Measurements from ENCODE around the gene HBG1.
"Not testable (repeated sequence)": the region's sequence is repeated elsewhere in the genome, so short reads cannot be mapped to it uniquely, and the experiment has no call there.

The HBG1 gene

DNA sequence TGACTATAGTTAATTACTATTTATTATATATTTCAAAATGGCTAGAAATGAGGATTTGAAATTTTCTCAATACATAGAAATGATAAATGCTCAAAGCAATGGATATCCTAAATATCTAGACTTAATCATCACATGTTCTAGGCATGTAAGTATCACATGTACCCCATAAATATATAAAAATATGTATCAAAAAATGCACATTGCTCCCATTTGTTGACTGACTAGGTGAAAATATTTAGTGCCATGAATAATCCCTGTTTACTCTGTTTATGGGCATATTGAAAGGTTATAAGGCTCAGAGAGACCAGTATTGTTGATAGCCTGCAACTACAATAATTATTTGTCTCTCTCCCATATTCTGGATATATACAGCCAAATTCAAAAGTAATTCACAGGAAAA, 17.0 kb upstream of the HBG1 start:
- Histone ChIP-seq H3K9ac (ENCODE audit: low read length) (no peak overlapping the region), H3K4me1 (ENCODE audit: control insufficient read depth, low read depth, low read length) (no peaks in the 10 kb centered on the region), H3K23ac (ENCODE audit: low read length) (no peak overlapping the region), H2BK120ac (ENCODE audit: low read depth, low read length) (no peak overlapping the region), H4K5ac (ENCODE audit: low read length) (no peak overlapping the region), H3K18ac (ENCODE audit: low read length) (no peak overlapping the region), H3K27ac (ENCODE audit: low read depth, low read length) (no peak overlapping the region), H3K79me2 (ENCODE audit: control insufficient read depth, insufficient read depth, low read length) (no peaks in the 10 kb centered on the region), H3K4me2 (ENCODE audit: low read length) (no peak overlapping the region), H4K8ac (ENCODE audit: low read depth, low read length) (no peak overlapping the region), H3K56ac (ENCODE audit: low read length) (no peak overlapping the region), H3K4me3 (ENCODE audit: low read length) (no peak overlapping the region), H3K79me1 (ENCODE audit: low read length) (no peaks in the 10 kb centered on the region), H3K27me3 (ENCODE audit: insufficient read depth, low read length, poor library complexity) (no peaks in the 10 kb centered on the region), H2AK5ac (ENCODE audit: low read length) (no peak overlapping the region), H3K36me3 (ENCODE audit: control insufficient read depth, insufficient read depth, low read length) (no peaks in the 10 kb centered on the region), H2BK15ac (replicated peaks; ENCODE audit: low read depth) (no peak overlapping the region), H2BK5ac (ENCODE audit: low read length) (no peak overlapping the region), H3K4ac (ENCODE audit: low read depth, low read length) (no peak overlapping the region)
- DNase-seq, result no peak

DNA sequence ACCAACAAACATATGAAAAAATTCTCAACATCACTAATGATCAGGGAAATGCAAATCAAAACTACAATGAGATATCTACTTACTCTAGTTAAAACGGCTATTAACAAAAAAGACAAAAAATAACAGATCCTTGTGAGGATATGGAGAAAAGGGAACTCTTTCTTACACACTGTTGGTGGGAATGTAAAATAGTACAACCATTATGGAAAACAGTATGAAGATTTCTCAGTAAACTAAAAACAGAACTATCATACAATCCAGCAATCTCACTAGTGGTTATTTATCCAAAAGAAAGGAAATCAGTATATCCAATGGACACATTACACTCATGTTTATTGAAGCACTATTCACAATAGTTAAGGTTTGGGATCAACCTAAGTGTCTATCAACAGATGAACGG, 16.2 kb upstream of the HBG1 start:
- no peak overlapping the region for H4K5ac ChIP-seq (ENCODE audit: low read length)
- no peak overlapping the region for H3K56ac ChIP-seq (ENCODE audit: low read length)
- H3K27me3 ChIP-seq (ENCODE audit: insufficient read depth, low read length, poor library complexity), result no peaks in the 10 kb centered on the region
- DNase-seq, result no peak
- no peaks in the 10 kb centered on the region for H3K79me1 ChIP-seq (ENCODE audit: low read length)
- H3K23ac ChIP-seq (ENCODE audit: low read length), result no peak overlapping the region
- no peak overlapping the region for H2AK5ac ChIP-seq (ENCODE audit: low read length)
- no peak overlapping the region for H2BK5ac ChIP-seq (ENCODE audit: low read length)
- no peak overlapping the region for H2BK15ac ChIP-seq (replicated peaks; ENCODE audit: low read depth)
- H3K36me3 ChIP-seq (ENCODE audit: control insufficient read depth, insufficient read depth, low read length), result no peaks in the 10 kb centered on the region
- no peak overlapping the region for H3K4ac ChIP-seq (ENCODE audit: low read depth, low read length)
- no peak overlapping the region for H3K18ac ChIP-seq (ENCODE audit: low read length)
- no peak overlapping the region for H2BK120ac ChIP-seq (ENCODE audit: low read depth, low read length)
- WGBS (ENCODE audit: extremely low coverage, insufficient coverage, low lambda C conversion rate), result no CpG with 5 or more reads among the region's 2 CpGs
- H3K79me2 ChIP-seq (ENCODE audit: control insufficient read depth, insufficient read depth, low read length), result no peaks in the 10 kb centered on the region
- H3K27ac ChIP-seq (ENCODE audit: low read depth, low read length), result no peak overlapping the region
- no peak overlapping the region for H3K4me3 ChIP-seq (ENCODE audit: low read length)
- H4K8ac ChIP-seq (ENCODE audit: low read depth, low read length), result no peak overlapping the region
- no peak overlapping the region for H3K9ac ChIP-seq (ENCODE audit: low read length)
- no peaks in the 10 kb centered on the region for H3K4me1 ChIP-seq (ENCODE audit: control insufficient read depth, low read depth, low read length)
- H3K4me2 ChIP-seq (ENCODE audit: low read length), result no peak overlapping the region

DNA sequence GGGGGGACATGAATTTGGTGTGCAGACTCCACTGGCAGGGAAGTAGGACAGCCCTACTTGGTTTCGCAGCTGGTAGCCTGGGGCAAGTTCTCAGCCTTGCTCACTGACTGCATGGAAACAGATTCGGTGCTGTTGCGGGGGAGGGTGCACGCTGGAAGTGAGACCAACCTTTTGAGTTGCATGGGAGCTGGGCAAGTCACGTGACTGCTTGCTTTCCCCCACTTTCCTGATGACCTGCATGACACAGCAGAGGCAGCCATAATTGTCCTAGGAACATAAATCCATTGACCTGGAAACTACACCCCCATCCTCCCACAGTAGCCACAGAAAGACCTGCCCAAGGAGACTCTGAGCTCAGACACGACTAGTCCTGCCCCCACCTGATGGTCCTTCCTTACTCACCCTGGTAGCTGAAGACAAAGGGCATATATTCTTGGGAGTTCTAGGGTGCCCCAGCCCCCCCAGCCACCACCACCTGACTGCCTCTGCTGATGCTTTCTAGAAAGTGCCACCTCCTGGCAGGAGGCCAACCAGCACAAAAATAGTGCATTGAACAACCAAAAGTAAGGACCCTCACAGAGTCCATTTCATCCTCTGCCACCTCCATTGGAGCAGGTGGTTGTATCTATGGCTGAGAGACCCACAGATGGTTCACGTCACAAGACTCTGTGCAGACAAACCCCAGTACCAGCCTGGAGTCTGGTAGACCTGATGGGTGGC, 9.0 kb upstream of the HBG1 start:
- H3K27ac ChIP-seq (ENCODE audit: low read depth, low read length), result no peak overlapping the region
- H3K79me2 ChIP-seq (ENCODE audit: control insufficient read depth, insufficient read depth, low read length), result no peaks in the 10 kb centered on the region
- H3K79me1 ChIP-seq (ENCODE audit: low read length), result no peaks in the 10 kb centered on the region
- H3K4me2 ChIP-seq (ENCODE audit: low read length), result no peak overlapping the region
- no peak overlapping the region for H3K23ac ChIP-seq (ENCODE audit: low read length)
- H3K56ac ChIP-seq (ENCODE audit: low read length), result no peak overlapping the region
- H2BK5ac ChIP-seq (ENCODE audit: low read length), result no peak overlapping the region
- H3K4ac ChIP-seq (ENCODE audit: low read depth, low read length), result no peak overlapping the region
- no peaks in the 10 kb centered on the region for H3K4me1 ChIP-seq (ENCODE audit: control insufficient read depth, low read depth, low read length)
- peak overlapping the region; percentile 39 for H3K18ac ChIP-seq (ENCODE audit: low read length)
- no peak overlapping the region for H4K5ac ChIP-seq (ENCODE audit: low read length)
- no peaks in the 10 kb centered on the region for H3K27me3 ChIP-seq (ENCODE audit: insufficient read depth, low read length, poor library complexity)
- no peak overlapping the region for H2BK15ac ChIP-seq (replicated peaks; ENCODE audit: low read depth)
- peak; percentile 72 for DNase-seq
- WGBS (ENCODE audit: extremely low coverage, insufficient coverage, low lambda C conversion rate), result no CpG with 5 or more reads among the region's 7 CpGs
- no peak overlapping the region for H2BK120ac ChIP-seq (ENCODE audit: low read depth, low read length)
- no peak overlapping the region for H3K9ac ChIP-seq (ENCODE audit: low read length)
- no peak overlapping the region for H2AK5ac ChIP-seq (ENCODE audit: low read length)
- H4K8ac ChIP-seq (ENCODE audit: low read depth, low read length), result no peak overlapping the region
- H3K36me3 ChIP-seq (ENCODE audit: control insufficient read depth, insufficient read depth, low read length), result no peaks in the 10 kb centered on the region
- no peak overlapping the region for H3K4me3 ChIP-seq (ENCODE audit: low read length)

DNA sequence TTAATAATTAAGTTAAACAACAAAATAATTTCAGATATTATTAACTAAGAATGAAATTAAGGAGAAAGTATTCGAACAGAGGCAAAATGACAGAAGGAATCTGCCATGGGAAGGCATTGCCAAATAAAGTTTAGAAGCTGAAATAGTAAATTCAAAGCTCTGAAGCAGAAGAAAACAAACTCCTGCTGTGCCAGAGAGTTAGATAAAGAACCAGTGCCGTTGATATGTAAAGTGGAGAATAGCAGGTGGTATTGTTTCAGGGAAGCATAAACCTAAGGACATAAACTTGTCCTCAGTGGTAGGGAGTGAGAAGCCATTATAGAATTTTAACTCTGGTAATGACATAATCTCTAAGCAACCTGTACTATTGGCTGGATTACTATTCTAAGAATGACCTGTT, 7.6 kb upstream of the HBG1 start:
- Histone ChIP-seq H4K8ac (ENCODE audit: low read depth, low read length) (no peak overlapping the region), H3K23ac (ENCODE audit: low read length) (no peak overlapping the region), H3K36me3 (ENCODE audit: control insufficient read depth, insufficient read depth, low read length) (no peaks in the 10 kb centered on the region), H2BK120ac (ENCODE audit: low read depth, low read length) (no peak overlapping the region), H3K4ac (ENCODE audit: low read depth, low read length) (no peak overlapping the region), H3K27me3 (ENCODE audit: insufficient read depth, low read length, poor library complexity) (no peaks in the 10 kb centered on the region), H3K4me1 (ENCODE audit: control insufficient read depth, low read depth, low read length) (no peaks in the 10 kb centered on the region), H2BK15ac (replicated peaks; ENCODE audit: low read depth) (no peak overlapping the region), H3K27ac (ENCODE audit: low read depth, low read length) (no peak overlapping the region), H3K79me1 (ENCODE audit: low read length) (no peaks in the 10 kb centered on the region), H3K4me3 (ENCODE audit: low read length) (no peak overlapping the region), H3K4me2 (ENCODE audit: low read length) (no peak overlapping the region), H2AK5ac (ENCODE audit: low read length) (no peak overlapping the region), H3K79me2 (ENCODE audit: control insufficient read depth, insufficient read depth, low read length) (no peaks in the 10 kb centered on the region), H4K5ac (ENCODE audit: low read length) (no peak overlapping the region), H3K9ac (ENCODE audit: low read length) (no peak overlapping the region), H2BK5ac (ENCODE audit: low read length) (no peak overlapping the region), H3K18ac (ENCODE audit: low read length) (no peak overlapping the region), H3K56ac (ENCODE audit: low read length) (no peak overlapping the region)
- DNase-seq, result peak; percentile 72
- WGBS (ENCODE audit: extremely low coverage, insufficient coverage, low lambda C conversion rate), result no CpG with 5 or more reads among the region's 2 CpGs

DNA sequence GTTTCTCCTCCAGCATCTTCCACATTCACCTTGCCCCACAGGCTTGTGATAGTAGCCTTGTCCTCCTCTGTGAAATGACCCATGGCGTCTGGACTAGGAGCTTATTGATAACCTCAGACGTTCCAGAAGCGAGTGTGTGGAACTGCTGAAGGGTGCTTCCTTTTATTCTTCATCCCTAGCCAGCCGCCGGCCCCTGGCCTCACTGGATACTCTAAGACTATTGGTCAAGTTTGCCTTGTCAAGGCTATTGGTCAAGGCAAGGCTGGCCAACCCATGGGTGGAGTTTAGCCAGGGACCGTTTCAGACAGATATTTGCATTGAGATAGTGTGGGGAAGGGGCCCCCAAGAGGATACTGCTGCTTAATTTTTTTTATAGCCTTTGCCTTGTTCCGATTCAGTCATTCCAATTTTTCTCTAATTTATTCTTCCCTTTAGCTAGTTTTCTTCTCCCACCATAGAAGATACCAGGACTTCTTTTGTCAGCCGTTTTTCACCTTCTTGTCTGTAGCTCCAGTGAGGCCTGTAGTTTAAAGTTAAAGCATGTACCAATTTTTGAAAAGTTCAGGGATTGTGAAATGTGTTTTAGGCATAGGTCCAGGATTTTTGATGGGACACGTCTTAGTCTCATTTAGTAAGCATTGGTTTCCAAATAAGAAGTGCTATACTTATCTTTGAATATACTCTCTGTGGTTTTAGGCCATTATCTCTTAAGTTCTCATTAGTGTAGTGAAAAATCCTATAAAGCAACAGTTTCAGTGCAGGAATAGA, 5.2 kb upstream of the HBG1 start, which contains the start of gene HBG2:
Gene HBG2 (minus strand): TSS at position 136 of the 768 bp plus-strand sequence. CDS start 53 bp downstream, at position 83.
- H2BK120ac ChIP-seq (ENCODE audit: low read depth, low read length); H3K56ac ChIP-seq (ENCODE audit: low read length); H4K5ac ChIP-seq (ENCODE audit: low read length); H2AK5ac ChIP-seq (ENCODE audit: low read length); H3K79me1 ChIP-seq (ENCODE audit: low read length); H3K4me2 ChIP-seq (ENCODE audit: low read length); H3K18ac ChIP-seq (ENCODE audit: low read length); H2BK5ac ChIP-seq (ENCODE audit: low read length); H3K36me3 ChIP-seq (ENCODE audit: control insufficient read depth, insufficient read depth, low read length); H4K8ac ChIP-seq (ENCODE audit: low read depth, low read length); H3K4me3 ChIP-seq (ENCODE audit: low read length); DNase-seq; H3K4me1 ChIP-seq (ENCODE audit: control insufficient read depth, low read depth, low read length); H3K4ac ChIP-seq (ENCODE audit: low read depth, low read length); H3K9ac ChIP-seq (ENCODE audit: low read length); H3K79me2 ChIP-seq (ENCODE audit: control insufficient read depth, insufficient read depth, low read length); H3K27me3 ChIP-seq (ENCODE audit: insufficient read depth, low read length, poor library complexity); H3K23ac ChIP-seq (ENCODE audit: low read length); H2BK15ac ChIP-seq (replicated peaks; ENCODE audit: low read depth); H3K27ac ChIP-seq (ENCODE audit: low read depth, low read length): not testable (repeated sequence)
- WGBS (ENCODE audit: extremely low coverage, insufficient coverage, low lambda C conversion rate), result no CpG with 5 or more reads among the region's 9 CpGs

Data from mesendoderm (in vitro differentiated cells).